Activated CD4-positive, alpha-beta T cell treated with anti-CD3 and anti-CD28 coated beads, Interleukin-2, amount 50 U/mL, for 24 hours (primary cell): ENCODE data around the gene IP6K3.

ENCODE experiments used
- DNase-seq, 2 donors: peaks; one replicate each; pipeline ENCODE4 v3.0.0-alpha.2; 2020; ENCODE audit warnings: low read depth in 1 of 2, low spot score in 1 of 2

Gene IP6K3

GRCh38 chr6:33777398-33778388, 31.0 kb upstream of the IP6K3 start:
- no peak for DNase-seq

GRCh38 chr6:33776764-33777163, 30.1 kb upstream of the IP6K3 start:
- no peak for DNase-seq

- no peak for DNase-seq
Observed at GRCh38 chr6:33776186-33776585, 29.5 kb upstream of the IP6K3 start.

GRCh38 chr6:33774774-33775173, 28.1 kb upstream of the IP6K3 start:
- DNase-seq = no peak

- no peak for DNase-seq
Observed at GRCh38 chr6:33772902-33773472, 26.3 kb upstream of the IP6K3 start.

- DNase-seq = no peak
Observed at GRCh38 chr6:33772082-33772830, 25.6 kb upstream of the IP6K3 start.

GRCh38 chr6:33771146-33772081, 24.7 kb upstream of the IP6K3 start:
- peak; percentile 43 for DNase-seq

GRCh38 chr6:33770833-33771145, 24.1 kb upstream of the IP6K3 start:
- DNase-seq = no peak

- DNase-seq = no peak
Observed at GRCh38 chr6:33770124-33770832, 23.6 kb upstream of the IP6K3 start.

GRCh38 chr6:33769248-33769821, 22.6 kb upstream of the IP6K3 start:
- no peak for DNase-seq

- DNase-seq = peak; percentile 52 to 66
Observed at GRCh38 chr6:33768644-33769120, 22.0 kb upstream of the IP6K3 start.

- no peak for DNase-seq
Observed at GRCh38 chr6:33766921-33767907, 20.5 kb upstream of the IP6K3 start.

GRCh38 chr6:33765368-33765767, 18.7 kb upstream of the IP6K3 start:
- DNase-seq = no peak

- DNase-seq = no peak
Observed at GRCh38 chr6:33764036-33764435, 17.3 kb upstream of the IP6K3 start.

- DNase-seq = no peak
Observed at GRCh38 chr6:33763483-33763882, 16.8 kb upstream of the IP6K3 start.

GRCh38 chr6:33762713-33763112, 16.0 kb upstream of the IP6K3 start:
- DNase-seq = no peak

GRCh38 chr6:33761922-33762629, 15.4 kb upstream of the IP6K3 start:
- peak in 1 of 2 donors; percentile 14 for DNase-seq

- no peak for DNase-seq
Observed at GRCh38 chr6:33761581-33761921, 14.8 kb upstream of the IP6K3 start.
